HepG2 (cell line): ENCODE data around the gene PGC. TPM values are rescaled to one million over a fixed set of nuclear protein-coding genes. Genes with fewer than 3 reads are reported as not detected.

Experiments used
- BORCS8-MEF2B ChIP-seq: sonication (generic); formaldehyde crosslinking; IDR thresholded peaks from 2 replicates; pipeline ENCODE4 v1.8.0; 2022; ENCODE audit warnings: mild to moderate bottlenecking, missing genetic modification reagents
- CCDC6 ChIP-seq: sonication (generic); formaldehyde crosslinking; IDR thresholded peaks from 2 replicates; pipeline ENCODE4 v1.8.1; 2022; ENCODE audit warnings: mild to moderate bottlenecking, missing genetic modification reagents, moderate library complexity
- CENPX ChIP-seq: sonication (generic); formaldehyde crosslinking; IDR thresholded peaks from 2 replicates; pipeline ENCODE4 v1.9.0; 2021; ENCODE audit warnings: mild to moderate bottlenecking, missing genetic modification reagents, moderate library complexity
- DR1 ChIP-seq: sonication (generic); formaldehyde crosslinking; IDR thresholded peaks from 2 replicates; pipeline ENCODE4 v1.8.0; 2021; ENCODE audit warnings: mild to moderate bottlenecking, missing genetic modification reagents, inconsistent platforms
- HMG20A ChIP-seq: IDR thresholded peaks from 2 replicates; pipeline ENCODE4 v1.6.1; 2016; ENCODE audit warnings: borderline replicate concordance
- HOMEZ ChIP-seq: IDR thresholded peaks from 2 replicates; pipeline ENCODE4 v1.6.1; 2016; ENCODE audit warnings: low read depth
- ISX ChIP-seq: sonication (generic); formaldehyde crosslinking; conservative IDR thresholded peaks from 2 replicates; pipeline ENCODE4 v1.5.0; 2020; ENCODE audit warnings: missing genetic modification reagents
- MBNL3 ChIP-seq: fragments of 250-450 bp; sonication (Bioruptor Pico); conservative IDR thresholded peaks from 2 replicates; pipeline ENCODE4 v1.8.0; 2022; ENCODE audit warnings: mild to moderate bottlenecking, inconsistent platforms
- NKX3-1 ChIP-seq: sonication (generic); formaldehyde crosslinking; IDR thresholded peaks from 2 replicates; pipeline ENCODE4 v1.5.0; 2020; ENCODE audit warnings: missing genetic modification reagents
- NRL ChIP-seq: sonication (generic); formaldehyde crosslinking; IDR thresholded peaks from 2 replicates; pipeline ENCODE4 v1.5.0; 2020; ENCODE audit warnings: missing genetic modification reagents, mild to moderate bottlenecking, moderate library complexity, borderline replicate concordance
- POLR2AphosphoS2 ChIP-seq: IDR thresholded peaks from 2 replicates; pipeline ENCODE4 v1.6.1; 2011; ENCODE audit warnings: low read depth, low read length, improper control_type of control experiment
- PPARG ChIP-seq: conservative IDR thresholded peaks from 2 replicates; pipeline ENCODE4 v1.6.1; 2016; ENCODE audit warnings: missing biosample characterization, missing genetic modification reagents
- RFX3 ChIP-seq: IDR thresholded peaks from 2 replicates; pipeline ENCODE4 v1.6.1; 2016; ENCODE audit warnings: missing biosample characterization, missing genetic modification reagents
- SMAD3 ChIP-seq: sonication (generic); formaldehyde crosslinking; IDR thresholded peaks from 2 replicates; pipeline ENCODE4 v1.4.0; 2020; ENCODE audit warnings: missing genetic modification reagents
- SOX13 ChIP-seq, 3 experiments: fragments of 450-650 bp in 1 of 3; sonication (generic) in 1 of 3; formaldehyde crosslinking in 1 of 3; IDR thresholded peaks in 2 of 3; conservative IDR thresholded peaks in 1 of 3; 2 replicates each; pipeline versions ENCODE4 v1.5.0 to v1.6.1; 2016 to 2020; ENCODE audit warnings: antibody characterized with exemption in 1 of 3, mild to moderate bottlenecking in 1 of 3, missing compliant biosample characterization in 1 of 3, missing genetic modification reagents in 1 of 3, moderate library complexity in 1 of 3
- SP1 ChIP-seq, 2 experiments: fragments of 450-650 bp in 1 of 2; sonication (generic) in 1 of 2; formaldehyde crosslinking in 1 of 2; IDR thresholded peaks; 2 replicates each; pipeline versions ENCODE4 v1.4.0 to v1.6.1; 2016 to 2020; ENCODE audit warnings: missing genetic modification reagents in 1 of 2
- TRIM24 ChIP-seq: sonication (generic); formaldehyde crosslinking; IDR thresholded peaks from 2 replicates; pipeline ENCODE4 v1.8.0; 2022; ENCODE audit warnings: mild to moderate bottlenecking, missing genetic modification reagents
- XRCC5 ChIP-seq: fragments of 200-400 bp; formaldehyde crosslinking; optimal IDR thresholded peaks from 2 replicates; pipeline ENCODE3; 2017; ENCODE audit warnings: mild to moderate bottlenecking, low read length
- ZKSCAN8 ChIP-seq: IDR thresholded peaks from 2 replicates; pipeline ENCODE4 v1.6.1; 2016; ENCODE audit warnings: borderline replicate concordance, missing genetic modification reagents, missing compliant biosample characterization
- ZNF326 ChIP-seq: sonication (generic); formaldehyde crosslinking; IDR thresholded peaks from 2 replicates; pipeline ENCODE4 v1.4.0; 2020; ENCODE audit warnings: missing genetic modification reagents, borderline replicate concordance
- ZNF329 ChIP-seq: sonication (generic); formaldehyde crosslinking; IDR thresholded peaks from 2 replicates; pipeline ENCODE4 v1.9.0; 2021; ENCODE audit warnings: low read depth, mild to moderate bottlenecking, missing genetic modification reagents
- ZNF414 ChIP-seq: sonication (generic); formaldehyde crosslinking; IDR thresholded peaks from 2 replicates; pipeline ENCODE4 v1.5.0; 2020; ENCODE audit warnings: missing genetic modification reagents
- ZNF570 ChIP-seq: sonication (generic); formaldehyde crosslinking; IDR thresholded peaks from 2 replicates; pipeline ENCODE4 v1.4.0; 2020; ENCODE audit warnings: mild to moderate bottlenecking, missing genetic modification reagents, borderline replicate concordance
- ZNF672 ChIP-seq: sonication (generic); formaldehyde crosslinking; IDR thresholded peaks from 2 replicates; pipeline ENCODE4 v1.8.1; 2022; ENCODE audit warnings: missing genetic modification reagents
- ZNF792 ChIP-seq: IDR thresholded peaks from 2 replicates; pipeline ENCODE4 v1.6.1; 2016
- polyA plus RNA-seq, 8 experiments: library from polyadenylated mRNA; depleted of rRNA in 3 of 8; stranded (reverse) in 7 of 8; unstranded in 1 of 8; fragments of >200 nt; fragmentation: Illumina TruSeq in 4 of 8; extraction: Trizol in 4 of 8; gene quantifications; 2 replicates each; pipeline versions ENCODE4 v1.2.1 to v1.2.3, GENCODE V29; 2011 to 2016; ENCODE audit warnings: low read depth in 4 of 8, missing spikeins in 1 of 8, mixed read lengths in 1 of 8; ENCODE audit not compliant: insufficient read depth in 1 of 8
- total RNA-seq, 5 experiments: library from RNA; depleted of rRNA; stranded (reverse); fragments of >200 nt; fragmentation: Illumina TruSeq; extraction: Trizol; gene quantifications; 2 replicates each; pipeline ENCODE4 v1.2.3, GENCODE V29; 2016; ENCODE audit warnings: low read depth in 1 of 5
- TF ChIP-seq, protein P1 (sequence below): sonication (generic); formaldehyde crosslinking; IDR thresholded peaks from 2 replicates; pipeline ENCODE4 v1.5.0; 2020; ENCODE audit warnings: mild to moderate bottlenecking, missing genetic modification reagents

The PGC gene
- total and polyA plus RNA-seq, 2 of the 13 experiments (the other 11 are each of a cell fraction or from before 2014, with no cell fraction given): 426 to 502 TPM

GRCh38 chr6:41779788-41780550 is 32.8 kb upstream of the PGC start, which contains the start of gene FRS3 (continued):
- TF ChIP-seq DR1 (CRISPR knock-in tag): peak; percentile 52; the same call in 1 of the 2 replicates
- peak; percentile 41; the same call in 1 of the 2 replicates for TF ChIP-seq HMG20A (CRISPR knock-in tag)
- TF ChIP-seq ZNF570 (CRISPR knock-in tag): 0 out of 2 replicates have a peak, but pooled peaks have one; percentile 34
- no peak for TF ChIP-seq POLR2AphosphoS2
- TF ChIP-seq CENPX (CRISPR knock-in tag): no peak
- TF ChIP-seq NRL (CRISPR knock-in tag): peak; percentile 60; the same call in 1 of the 2 replicates
- peak; percentile 84 for TF ChIP-seq CCDC6
- TF ChIP-seq NKX3-1 (CRISPR knock-in tag): no peak
- TF ChIP-seq ZNF672: no peak
- TF ChIP-seq, protein P1, sequence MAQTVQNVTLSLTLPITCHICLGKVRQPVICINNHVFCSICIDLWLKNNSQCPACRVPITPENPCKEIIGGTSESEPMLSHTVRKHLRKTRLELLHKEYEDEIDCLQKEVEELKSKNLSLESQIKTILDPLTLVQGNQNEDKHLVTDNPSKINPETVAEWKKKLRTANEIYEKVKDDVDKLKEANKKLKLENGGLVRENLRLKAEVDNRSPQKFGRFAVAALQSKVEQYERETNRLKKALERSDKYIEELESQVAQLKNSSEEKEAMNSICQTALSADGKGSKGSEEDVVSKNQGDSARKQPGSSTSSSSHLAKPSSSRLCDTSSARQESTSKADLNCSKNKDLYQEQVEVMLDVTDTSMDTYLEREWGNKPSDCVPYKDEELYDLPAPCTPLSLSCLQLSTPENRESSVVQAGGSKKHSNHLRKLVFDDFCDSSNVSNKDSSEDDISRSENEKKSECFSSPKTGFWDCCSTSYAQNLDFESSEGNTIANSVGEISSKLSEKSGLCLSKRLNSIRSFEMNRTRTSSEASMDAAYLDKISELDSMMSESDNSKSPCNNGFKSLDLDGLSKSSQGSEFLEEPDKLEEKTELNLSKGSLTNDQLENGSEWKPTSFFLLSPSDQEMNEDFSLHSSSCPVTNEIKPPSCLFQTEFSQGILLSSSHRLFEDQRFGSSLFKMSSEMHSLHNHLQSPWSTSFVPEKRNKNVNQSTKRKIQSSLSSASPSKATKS: no peak
- no peak; the same call in 1 of the 2 replicates for TF ChIP-seq SMAD3 (CRISPR knock-in tag)
- TF ChIP-seq XRCC5: peak; percentile 98
- TF ChIP-seq TRIM24: no peak
- TF ChIP-seq PPARG (CRISPR knock-in tag): peak; percentile 73
- no peak for TF ChIP-seq MBNL3 (CRISPR knock-in tag)
- peak; percentile 33; the same call in 1 of the 2 replicates for TF ChIP-seq BORCS8-MEF2B (CRISPR knock-in tag)
- peak; percentile 59; the same call in 1 of the 2 replicates for TF ChIP-seq ZKSCAN8 (CRISPR knock-in tag)
- TF ChIP-seq RFX3 (CRISPR knock-in tag): no peak
- 0 out of 2 replicates have a peak, but pooled peaks have one; percentile 66 for TF ChIP-seq ZNF414 (CRISPR knock-in tag)
- peak; percentile 77 for TF ChIP-seq HOMEZ (CRISPR knock-in tag)
- no peak for TF ChIP-seq ZNF326 (CRISPR knock-in tag)
- TF ChIP-seq ISX (CRISPR knock-in tag): no peak
- peak; percentile 68; the same call in 1 of the 2 replicates for TF ChIP-seq ZNF329 (CRISPR knock-in tag)
- 0 out of 2 replicates have a peak, but pooled peaks have one; percentile 31 for TF ChIP-seq SP1 (IDR thresholded peaks at IDR 0.05)
- peak; percentile 93 for TF ChIP-seq SP1 (CRISPR knock-in tag; IDR thresholded peaks at IDR 0.05)
- TF ChIP-seq ZNF792 (CRISPR knock-in tag): 0 out of 2 replicates have a peak, but pooled peaks have one; percentile 37
- no peak for TF ChIP-seq SOX13 (IDR thresholded peaks at IDR 0.05)
- peak in 1 of 2 experiments; percentile 64; a peak in 2 of 4 replicates for TF ChIP-seq SOX13 (CRISPR knock-in tag; conservative IDR thresholded peaks at IDR 0.05 in 1 of 2, IDR thresholded peaks at IDR 0.05 in 1 of 2)
